ENCODE measurements around the gene SURF1.
"Not testable (repeated sequence)": the region's sequence is repeated elsewhere in the genome, so short reads cannot be mapped to it uniquely, and the experiment has no call there.

Gene SURF1

DNA sequence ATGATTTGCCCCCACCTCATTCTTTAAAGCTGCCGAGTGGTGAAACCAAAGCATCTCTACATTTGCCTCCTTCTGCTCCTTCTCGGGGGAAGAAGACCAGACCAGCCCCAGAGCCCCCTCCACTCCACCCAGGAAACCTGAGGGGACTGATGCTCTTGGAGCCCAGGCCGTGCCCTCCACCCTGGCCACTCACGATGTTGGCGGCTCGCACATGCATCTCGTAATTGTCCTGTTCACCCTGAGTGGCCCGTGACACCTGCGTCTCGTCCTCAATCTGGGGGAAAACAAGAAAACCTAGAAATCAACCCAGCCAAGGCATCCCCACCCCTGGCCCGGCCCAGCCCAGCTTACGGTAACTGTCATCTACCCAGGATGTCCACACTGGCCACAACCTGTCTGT is 11.3 kb downstream of the SURF1 start:
- no peak for DNase-seq (ENCODE audit: low read depth in 2 of 2)

DNA sequence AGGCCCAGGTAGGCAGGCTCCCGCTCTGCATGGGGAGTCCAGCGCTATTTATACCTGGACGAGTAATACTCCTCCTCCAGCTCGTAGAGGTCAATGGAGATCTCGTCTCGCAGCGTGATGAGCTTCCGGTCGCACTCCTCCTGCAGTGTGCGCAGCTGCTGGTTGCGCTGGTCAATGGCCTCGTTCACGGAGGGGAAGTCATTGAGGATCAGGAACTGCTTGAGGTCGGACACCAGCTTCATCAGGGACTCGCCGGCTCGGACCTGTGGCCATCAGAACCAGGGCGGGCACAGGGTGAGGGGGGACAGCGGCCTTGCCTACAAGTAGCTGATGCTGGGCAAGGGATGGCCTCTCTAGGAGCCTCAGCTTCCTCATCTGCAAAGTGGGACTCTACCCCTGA is 12.2 kb downstream of the SURF1 start:
- DNase-seq (ENCODE audit: low read depth in 2 of 2): no peak

DNA sequence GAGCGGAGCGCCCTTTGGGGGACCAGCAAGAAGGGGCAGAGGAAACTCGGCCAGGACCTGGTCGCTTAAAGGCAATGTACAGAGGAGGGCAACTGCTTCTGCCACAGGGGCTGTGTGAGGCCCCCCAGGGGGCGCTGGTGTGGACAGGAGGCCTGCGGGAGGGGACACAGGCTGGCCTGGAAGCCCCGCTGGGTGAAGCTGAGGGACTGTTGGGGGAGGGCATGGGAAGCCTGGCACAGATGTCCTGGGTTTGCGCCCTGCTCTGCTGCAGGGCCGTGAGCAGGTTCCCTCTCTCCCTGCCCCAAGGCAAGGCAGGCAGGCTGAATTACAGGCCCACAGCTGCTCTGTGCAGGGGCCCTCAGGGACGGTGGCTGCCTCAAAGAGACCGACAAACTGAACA is 13.7 kb downstream of the SURF1 start:
- DNase-seq (ENCODE audit: low read depth in 2 of 2): no peak

GRCh38 chr9:133342069-133342406 is 14.2 kb downstream of the SURF1 start:
- DNase-seq (ENCODE audit: low read depth in 2 of 2): no peak

DNA sequence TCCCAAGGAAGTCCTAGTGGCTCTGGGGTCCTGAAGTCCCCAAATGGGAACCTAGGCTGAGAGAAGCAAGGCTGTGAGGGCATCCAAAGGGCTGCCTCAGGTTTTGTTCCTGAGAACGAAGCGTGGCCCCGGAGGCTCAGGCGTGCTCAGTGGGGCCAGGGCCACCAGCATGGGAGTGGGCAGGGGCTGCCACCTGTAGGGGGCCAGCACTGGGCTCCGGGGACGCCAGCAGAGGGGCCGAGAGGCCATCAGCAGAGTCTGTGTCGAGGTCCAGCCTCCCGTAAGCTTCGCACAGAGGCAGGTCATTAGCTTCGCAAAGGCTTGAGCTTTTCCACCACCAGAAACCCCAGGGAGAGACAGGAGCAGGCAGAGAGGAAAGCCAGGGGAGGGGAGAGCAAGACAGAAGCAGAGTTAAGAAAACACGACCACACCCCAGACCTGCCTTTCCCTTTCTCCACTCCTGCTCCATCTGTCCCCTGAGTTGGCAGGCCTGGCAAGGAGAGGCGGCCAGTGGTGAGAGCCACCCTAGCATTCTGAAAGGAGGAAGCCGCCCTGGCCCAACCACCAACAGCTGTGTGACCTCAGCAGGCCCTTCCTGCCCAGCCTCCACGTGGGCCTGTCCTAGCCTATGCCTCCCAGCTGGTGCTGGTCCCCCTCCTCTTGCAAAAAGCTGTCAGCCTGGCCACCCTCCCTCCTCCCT is 14.8 kb downstream of the SURF1 start:
- DNase-seq (ENCODE audit: low read depth in 2 of 2): no peak

DNA sequence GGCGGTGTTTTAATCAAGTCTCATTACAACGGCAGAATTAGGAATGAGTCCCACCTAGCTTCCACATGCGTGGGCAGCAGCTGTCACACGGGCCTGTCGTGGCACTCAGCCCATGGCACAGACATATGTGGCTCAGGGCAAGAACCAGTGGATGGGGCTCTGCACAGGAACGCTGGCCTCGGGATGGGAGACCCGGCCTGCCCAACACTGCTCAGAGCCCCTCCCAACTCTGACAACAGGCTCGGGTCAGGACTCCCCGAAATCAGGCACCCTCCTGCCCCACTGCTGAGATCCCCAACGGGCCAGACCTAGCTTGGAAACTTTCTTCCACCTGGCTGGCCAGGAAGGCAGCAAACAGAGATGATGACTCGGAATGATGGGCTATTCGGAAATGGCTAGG is 15.4 kb downstream of the SURF1 start:
- no peak for DNase-seq (ENCODE audit: low read depth in 2 of 2)

DNA sequence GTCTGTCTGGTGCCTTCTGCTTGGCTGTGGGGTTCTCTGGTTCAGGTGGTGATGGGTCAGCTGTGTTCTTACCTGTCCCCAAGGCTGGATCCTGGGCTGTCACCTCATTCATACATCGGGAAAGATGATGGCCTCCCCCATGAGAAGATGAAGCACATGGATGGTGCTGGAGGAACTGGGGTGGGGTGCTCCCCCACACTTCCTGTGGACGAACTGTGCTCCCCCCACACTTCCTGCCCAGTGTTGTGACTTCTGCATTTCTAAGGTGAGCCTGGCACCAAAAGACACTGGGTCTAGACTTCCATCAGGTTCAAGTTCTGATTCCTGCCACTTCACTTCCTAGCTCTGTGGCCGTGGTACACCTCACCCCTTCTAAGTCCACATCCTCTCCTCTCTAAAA is 16.0 kb downstream of the SURF1 start:
- no peak for DNase-seq (ENCODE audit: low read depth in 2 of 2)

- DNase-seq (ENCODE audit: low read depth in 2 of 2): no peak
Observed at GRCh38 chr9:133339641-133340040, 16.6 kb downstream of the SURF1 start.

- peak; percentile 83 to 93 for DNase-seq (ENCODE audit: low read depth in 2 of 2)
Observed at GRCh38 chr9:133335924-133336811, 20.1 kb downstream of the SURF1 start, which contains the start of gene SURF6. Gene SURF6 (minus strand): TSS chr9:133336188. CDS start chr9:133336132, 56 bp downstream.

- DNase-seq (ENCODE audit: low read depth in 2 of 2): not testable (repeated sequence)
Observed at GRCh38 chr9:133334888-133335287, 21.4 kb downstream of the SURF1 start.

- no peak for DNase-seq (ENCODE audit: low read depth in 2 of 2)
Observed at GRCh38 chr9:133334161-133334560, 22.1 kb downstream of the SURF1 start.

- no peak for DNase-seq (ENCODE audit: low read depth in 2 of 2)
Observed at GRCh38 chr9:133333566-133333965, 22.7 kb downstream of the SURF1 start.

DNA sequence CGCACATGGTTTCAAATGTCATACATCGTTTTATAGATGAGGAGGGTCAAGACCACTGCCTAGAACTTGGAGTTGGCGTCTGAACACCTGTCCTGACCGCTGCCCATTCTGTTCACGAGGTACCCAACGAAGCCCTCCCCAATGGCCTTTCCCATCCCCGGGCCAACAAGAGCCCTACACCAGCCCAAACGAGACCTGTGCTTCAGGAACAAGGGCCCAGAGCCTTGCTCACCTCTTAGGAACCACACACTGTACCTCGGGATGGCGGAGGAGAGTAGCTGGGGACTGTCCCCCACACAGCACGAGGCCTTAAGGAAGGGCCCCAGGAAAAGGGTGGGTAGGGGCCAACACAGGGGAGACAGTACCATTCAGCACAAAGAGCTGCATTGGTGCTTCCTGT is 23.3 kb downstream of the SURF1 start:
- no peak for DNase-seq (ENCODE audit: low read depth in 2 of 2)

DNA sequence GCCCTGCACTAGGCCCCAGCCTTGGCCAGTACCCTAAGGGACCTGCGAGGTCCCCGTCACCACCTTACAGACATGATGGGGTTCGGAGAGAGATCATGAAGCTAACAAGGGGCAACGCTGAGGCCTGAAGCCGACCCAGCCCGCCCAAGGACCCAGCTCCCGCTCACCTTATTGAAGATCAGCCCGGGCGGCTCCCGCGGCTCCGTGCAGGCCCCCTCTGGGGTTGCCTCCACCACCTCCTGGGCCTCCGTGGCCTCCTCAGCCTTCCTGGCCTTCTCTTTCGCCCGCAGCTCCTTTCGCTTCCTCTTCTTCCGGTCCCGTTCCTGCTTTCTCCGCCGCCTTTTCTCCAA is 23.9 kb downstream of the SURF1 start:
- DNase-seq (ENCODE audit: low read depth in 2 of 2): no peak

GRCh38 chr9:133331641-133332380 is 24.5 kb downstream of the SURF1 start:
- no peak for DNase-seq (ENCODE audit: low read depth in 2 of 2)

GRCh38 chr9:133331221-133331620 is 25.1 kb downstream of the SURF1 start:
- DNase-seq (ENCODE audit: low read depth in 2 of 2): no peak

DNA sequence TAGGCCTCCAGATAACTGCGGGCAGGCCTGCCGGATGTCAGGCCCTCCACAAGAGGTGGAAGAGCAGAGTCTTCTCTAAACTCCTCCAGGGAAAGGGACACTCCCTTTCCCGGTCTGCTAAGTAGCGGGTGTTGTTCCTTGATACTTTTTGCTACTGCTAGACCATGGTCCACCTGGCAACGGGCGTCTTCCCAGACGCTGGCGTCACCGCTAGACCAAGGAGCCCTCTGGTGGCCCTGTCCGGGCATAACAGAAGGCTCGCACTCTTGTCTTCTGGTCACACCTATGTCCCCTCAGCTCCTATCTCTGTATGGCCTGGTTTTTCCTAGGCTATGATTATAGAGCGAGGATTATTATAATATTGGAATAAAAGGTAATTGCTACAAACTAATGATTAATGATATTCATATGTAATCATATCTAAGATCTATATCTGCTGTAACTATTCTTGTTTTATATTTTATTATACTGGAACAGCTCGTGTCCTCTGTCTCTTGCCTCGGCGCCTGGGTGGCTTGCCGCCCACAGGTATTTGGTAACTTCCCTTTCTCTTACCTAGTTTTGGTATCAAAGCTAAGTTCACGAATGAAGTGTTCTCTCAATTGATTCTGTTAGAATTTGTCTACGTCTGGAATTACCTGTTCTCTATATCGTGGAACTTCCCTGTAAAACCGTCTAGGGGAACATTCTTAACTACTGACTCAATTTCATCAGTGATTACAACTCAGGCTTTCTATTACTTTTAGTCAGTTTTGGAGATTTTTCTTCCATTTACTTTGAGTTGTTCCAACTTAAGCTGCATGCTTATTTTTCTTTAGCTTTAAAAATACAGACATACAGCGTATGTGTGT is 26.8 kb downstream of the SURF1 start:
- not testable (repeated sequence) for DNase-seq (ENCODE audit: low read depth in 2 of 2)

DNA sequence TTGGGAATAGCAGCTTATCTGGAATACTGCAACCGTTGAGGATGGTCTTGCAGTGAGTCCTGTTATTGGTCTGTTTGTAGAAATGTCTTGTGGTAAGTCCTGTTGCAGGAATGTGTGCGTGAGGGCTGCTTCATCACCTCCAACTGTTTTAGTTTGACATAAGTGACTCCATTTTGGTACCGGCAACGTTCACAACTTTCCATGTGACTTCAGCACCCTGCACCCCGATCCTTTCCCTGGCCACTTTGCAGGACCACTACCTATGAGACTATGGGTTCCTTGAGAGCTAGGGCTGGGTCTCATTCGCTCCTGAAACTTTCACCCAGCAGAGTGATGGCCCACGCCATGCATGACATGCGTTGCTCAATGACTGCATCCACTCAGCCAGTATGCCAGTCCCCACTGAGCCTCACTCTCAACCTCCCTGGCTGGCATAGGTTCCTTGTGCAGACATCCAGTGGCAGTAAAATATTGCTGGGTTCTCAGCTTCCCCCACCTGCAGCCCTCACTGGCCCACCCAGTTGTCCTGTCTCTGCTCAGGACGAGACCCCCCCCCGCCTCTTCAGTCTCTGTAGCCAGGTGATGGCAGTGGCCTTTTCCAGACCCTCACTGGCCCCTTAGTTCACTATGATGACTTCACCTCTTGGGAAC is 28.3 kb downstream of the SURF1 start:
- no peak for DNase-seq (ENCODE audit: low read depth in 2 of 2)

- DNase-seq (ENCODE audit: low read depth in 2 of 2): not testable (repeated sequence)
Observed at GRCh38 chr9:133327021-133327420, 29.3 kb downstream of the SURF1 start.

DNA sequence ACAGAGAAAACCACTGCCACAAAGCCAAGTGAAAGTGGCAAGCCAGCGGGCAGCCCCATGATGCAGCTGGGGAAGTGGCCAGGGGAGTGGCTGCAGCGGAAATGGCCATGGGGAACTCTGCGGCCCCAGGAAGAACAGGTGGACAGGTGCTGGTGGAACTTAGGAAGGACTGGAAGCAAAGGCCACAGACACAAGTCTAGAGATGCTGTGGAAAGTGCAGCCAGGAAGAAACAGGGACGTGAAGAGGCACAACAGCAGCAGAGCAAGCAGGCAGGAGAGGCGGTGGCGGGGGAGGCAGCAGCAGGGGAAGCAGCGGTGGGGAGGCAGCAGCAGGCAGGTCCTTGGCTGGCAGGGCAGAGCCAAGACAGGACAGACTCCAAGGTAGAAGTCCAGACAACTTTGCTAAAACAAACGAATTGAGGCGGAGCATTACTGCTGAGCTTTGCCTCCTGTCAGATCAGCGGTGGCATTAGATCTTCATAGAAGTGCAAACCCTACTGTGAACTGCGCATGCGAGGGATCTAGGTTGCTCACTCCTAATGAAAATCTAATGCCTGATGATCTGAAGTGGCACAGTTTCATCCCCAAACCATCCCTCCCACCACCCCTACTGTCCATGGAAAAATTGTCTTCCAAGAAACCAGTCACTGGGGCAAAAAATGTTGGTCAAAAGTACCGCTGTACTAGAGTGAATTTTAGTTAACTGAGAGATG is 32.1 kb downstream of the SURF1 start:
- no peak for DNase-seq (ENCODE audit: low read depth in 2 of 2)
